ENCODE results near the gene WNT2. TPM values are rescaled to one million over a fixed set of nuclear protein-coding genes. Genes with fewer than 3 reads are reported as not detected.
"Not testable (repeated sequence)": the region's sequence is repeated elsewhere in the genome, so short reads cannot be mapped to it uniquely, and the experiment has no call there.

Gene WNT2
- total and polyA plus RNA-seq, 2 of the 4 experiments (the other 2 are of a cell fraction), result 1.8 to 1.9 TPM

GRCh38 chr7:117247809-117248208, 75.0 kb downstream of the WNT2 start:
- Histone ChIP-seq H4K8ac (ENCODE audit: low read depth in 2 of 2, low read length in 2 of 2) (peak overlapping the region in 1 of 2 experiments; percentile 22; a peak in 2 of 4 replicates), H2BK5ac (ENCODE audit: low read depth, low read length, poor library complexity, severe bottlenecking) (peak overlapping the region; percentile 97), H3K14ac (replicated peaks; ENCODE audit: low read depth, low read length) (peak overlapping the region; percentile 64; the same call in 1 of the 2 replicates), H3K9ac (ENCODE audit: low read depth, low read length) (no peak overlapping the region), H2BK120ac (ENCODE audit: low read depth, low read length) (peak overlapping the region; percentile 87), H3K36me3 (ENCODE audit: control insufficient read depth, insufficient read depth, low read length) (no peaks in the 10 kb centered on the region), H3K4ac (ENCODE audit: low read depth, low read length) (peak overlapping the region; percentile 70), H3K56ac (ENCODE audit: extremely low read depth, insufficient read depth, low read length) (no peak overlapping the region), H3K23ac (ENCODE audit: low read depth, low read length) (0 out of 2 replicates have a peak overlapping the region, but pooled peaks have one; percentile 7), H3K27ac (ENCODE audit: insufficient read depth, low read length) (peak overlapping the region; percentile 72; the same call in 1 of the 2 replicates), H2BK15ac (ENCODE audit: low read depth, low read length) (peak overlapping the region; percentile 47; the same call in 1 of the 3 replicates), H2BK20ac (ENCODE audit: low read depth, low read length) (peak overlapping the region; percentile 96), H3K9me3 (ENCODE audit: control insufficient read depth, insufficient read depth, low read length) (no peaks in the 10 kb centered on the region), H3K18ac (ENCODE audit: low read depth, low read length) (peak overlapping the region; percentile 95), H2AK9ac (replicated peaks; ENCODE audit: low read depth, low read length, poor library complexity) (no peak overlapping the region), H3K4me2 (ENCODE audit: low read depth, low read length) (no peak overlapping the region), H3K79me1 (ENCODE audit: low read depth in 1 of 2, low read length in 2 of 2) (no peaks in the 10 kb centered on the region), H4K20me1 (ENCODE audit: insufficient read depth, low read length) (no peaks in the 10 kb centered on the region), H4K5ac (ENCODE audit: low read depth, low read length) (peak overlapping the region; percentile 92), H2AK5ac (ENCODE audit: low read depth, low read length) (peak overlapping the region; percentile 59), H3K27me3 (ENCODE audit: control insufficient read depth, insufficient read depth, low read length) (no peaks in the 10 kb centered on the region), H2AFZ (replicated peaks; ENCODE audit: low read length, poor library complexity) (no peak overlapping the region), H3K4me3 (ENCODE audit: insufficient read depth, low read depth, low read length) (no peak overlapping the region), H3K4me1 (ENCODE audit: control insufficient read depth, insufficient read depth, low read length) (peaks cover 26% of the 10 kb centered on the region), H3K9me1 (ENCODE audit: insufficient read depth, low read length) (peaks cover 23% of the 10 kb centered on the region), H4K91ac (ENCODE audit: insufficient read depth, low read depth, low read length) (peak overlapping the region; percentile 87)
- in situ Hi-C loops (cut with MboI; ENCODE audit: low sequenced_read_pairs), result no loop called here
- intact Hi-C loops (cut with micrococcal nuclease), result no loop called here
- ChIA-PET CTCF (no interaction called here), POLR2A (ENCODE audit: unreplicated experiment) (no interaction called here)
- dilution Hi-C loops (cut with HindIII; ENCODE audit: low sequenced_read_pairs, unreplicated experiment), result no loop called here
- no TSS peak for BruUV-seq (replicated peaks)
- WGBS, 2 experiments (ENCODE audit: extremely low coverage in 2 of 2, insufficient read length in 1 of 2), result 40% methylated on average over 2 of the region's 4 CpGs; no CpG with 5 or more reads in 1 of the 2 experiments
- ATAC-seq (ENCODE audit: low read depth), result peak; percentile 9
- TF ChIP-seq MAFK (IDR thresholded peaks at IDR 0.05; ENCODE audit: low read depth, low read length) (no peak), NFE2L2 (IDR thresholded peaks at IDR 0.05; ENCODE audit: low read depth, low read length) (no peak), CEBPB (IDR thresholded peaks at IDR 0.05; ENCODE audit: low read depth, low read length) (no peak), RAD21 (IDR thresholded peaks at IDR 0.05; ENCODE audit: low read length) (no peak), USF2 (IDR thresholded peaks at IDR 0.05; ENCODE audit: low read depth, low read length) (no peak), RFX5 (IDR thresholded peaks at IDR 0.05; ENCODE audit: low read depth, low read length) (no peak)
- DNase-seq, result peak; percentile 48

DNA sequence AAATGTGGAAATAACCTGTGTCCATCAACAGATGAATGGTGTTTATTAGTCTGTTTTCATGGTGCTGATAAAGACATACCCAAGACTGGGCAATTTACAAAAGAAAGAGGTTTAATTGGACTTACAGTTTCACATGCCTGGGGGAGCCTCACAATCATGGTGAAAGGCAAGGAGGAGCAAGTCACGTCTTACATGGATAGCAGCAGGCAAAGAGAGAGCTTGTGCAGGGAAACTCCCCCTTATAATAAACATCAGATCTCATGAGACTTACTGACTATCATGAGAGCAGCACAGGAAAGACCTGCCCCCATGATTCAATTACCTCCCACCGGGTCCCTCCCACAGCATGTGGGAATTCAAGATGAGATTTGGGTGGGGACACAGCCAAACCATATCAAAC, 77.2 kb downstream of the WNT2 start:
- H3K23ac ChIP-seq (ENCODE audit: low read depth, low read length); in situ Hi-C loops (cut with MboI; ENCODE audit: low sequenced_read_pairs); H2BK5ac ChIP-seq (ENCODE audit: low read depth, low read length, poor library complexity, severe bottlenecking); H3K27me3 ChIP-seq (ENCODE audit: control insufficient read depth, insufficient read depth, low read length); H3K18ac ChIP-seq (ENCODE audit: low read depth, low read length); dilution Hi-C loops (cut with HindIII; ENCODE audit: low sequenced_read_pairs, unreplicated experiment); H2AFZ ChIP-seq (replicated peaks; ENCODE audit: low read length, poor library complexity); H4K91ac ChIP-seq (ENCODE audit: insufficient read depth, low read depth, low read length); H2AK5ac ChIP-seq (ENCODE audit: low read depth, low read length); BruUV-seq (replicated peaks); H3K14ac ChIP-seq (replicated peaks; ENCODE audit: low read depth, low read length); H3K36me3 ChIP-seq (ENCODE audit: control insufficient read depth, insufficient read depth, low read length); H3K56ac ChIP-seq (ENCODE audit: extremely low read depth, insufficient read depth, low read length); CTCF ChIA-PET; H3K27ac ChIP-seq (ENCODE audit: insufficient read depth, low read length); H4K8ac ChIP-seq (ENCODE audit: low read depth in 2 of 2, low read length in 2 of 2); H2BK120ac ChIP-seq (ENCODE audit: low read depth, low read length); H2BK15ac ChIP-seq (ENCODE audit: low read depth, low read length); ATAC-seq (ENCODE audit: low read depth); DNase-seq; H3K4ac ChIP-seq (ENCODE audit: low read depth, low read length); H4K5ac ChIP-seq (ENCODE audit: low read depth, low read length); H3K4me2 ChIP-seq (ENCODE audit: low read depth, low read length); H2AK9ac ChIP-seq (replicated peaks; ENCODE audit: low read depth, low read length, poor library complexity); H3K9ac ChIP-seq (ENCODE audit: low read depth, low read length); H2BK20ac ChIP-seq (ENCODE audit: low read depth, low read length); intact Hi-C loops (cut with micrococcal nuclease); H3K4me3 ChIP-seq (ENCODE audit: insufficient read depth, low read depth, low read length); POLR2A ChIA-PET (ENCODE audit: unreplicated experiment); H3K9me3 ChIP-seq (ENCODE audit: control insufficient read depth, insufficient read depth, low read length); H3K79me1 ChIP-seq (ENCODE audit: low read depth in 1 of 2, low read length in 2 of 2); H4K20me1 ChIP-seq (ENCODE audit: insufficient read depth, low read length): not testable (repeated sequence)
- Histone ChIP-seq H3K4me1 (ENCODE audit: control insufficient read depth, insufficient read depth, low read length) (peaks cover 14% of the 10 kb centered on the region), H3K9me1 (ENCODE audit: insufficient read depth, low read length) (peaks cover 13% of the 10 kb centered on the region)
- no CpG with 5 or more reads among the region's 2 CpGs for WGBS, 2 experiments (ENCODE audit: extremely low coverage in 2 of 2, insufficient read length in 1 of 2)
